HG03066 (cell line): ENCODE data around the gene MYL5.
"Not testable (repeated sequence)": the region's sequence is repeated elsewhere in the genome, so short reads cannot be mapped to it uniquely, and the experiment has no call there.

ENCODE experiments used
- ATAC-seq: cut with Tn5 transposase; IDR thresholded peaks from one replicate; pipeline ENCODE4 v1.9.1; 2021; ENCODE audit warnings: low read depth; ENCODE audit not compliant: unreplicated experiment

The MYL5 gene

GRCh38 chr4:683982-684622 is 9.8 kb downstream of the MYL5 start:
- ATAC-seq: no peak

- ATAC-seq: no peak
Observed at GRCh38 chr4:684623-685327, 10.4 kb downstream of the MYL5 start.

- ATAC-seq: no peak
Observed at GRCh38 chr4:685679-686412, 11.5 kb downstream of the MYL5 start.

DNA sequence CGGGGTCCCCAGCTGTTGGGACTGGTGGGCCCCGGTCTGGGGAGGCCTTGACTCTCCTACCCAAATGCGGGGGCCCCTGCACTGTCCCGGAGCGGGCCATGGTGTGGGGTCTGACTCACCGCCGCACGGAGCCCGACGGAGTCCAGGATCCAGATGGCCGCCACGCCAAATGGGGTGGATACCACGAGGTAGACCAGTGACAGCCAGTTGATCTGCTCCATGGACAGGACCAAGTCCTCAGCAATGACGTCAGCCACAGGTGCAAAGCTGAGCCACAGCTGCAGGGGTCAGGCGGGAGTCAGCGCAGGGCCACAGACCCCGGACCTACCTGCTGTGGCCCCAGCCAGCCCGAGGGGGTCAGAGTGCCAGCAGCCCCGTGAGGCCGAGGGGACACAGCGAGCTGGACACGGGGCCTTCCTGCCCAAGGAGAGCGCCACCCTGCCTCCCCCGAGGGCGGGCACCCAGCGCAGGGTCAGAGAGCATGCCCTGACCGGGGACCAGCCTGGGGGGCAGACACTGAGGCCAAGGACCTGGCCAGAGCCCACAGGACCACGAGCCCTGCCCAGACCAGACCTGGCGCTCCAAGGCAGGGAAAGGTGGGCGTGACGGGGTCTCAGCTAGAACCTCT is 12.2 kb downstream of the MYL5 start:
- ATAC-seq: no peak

DNA sequence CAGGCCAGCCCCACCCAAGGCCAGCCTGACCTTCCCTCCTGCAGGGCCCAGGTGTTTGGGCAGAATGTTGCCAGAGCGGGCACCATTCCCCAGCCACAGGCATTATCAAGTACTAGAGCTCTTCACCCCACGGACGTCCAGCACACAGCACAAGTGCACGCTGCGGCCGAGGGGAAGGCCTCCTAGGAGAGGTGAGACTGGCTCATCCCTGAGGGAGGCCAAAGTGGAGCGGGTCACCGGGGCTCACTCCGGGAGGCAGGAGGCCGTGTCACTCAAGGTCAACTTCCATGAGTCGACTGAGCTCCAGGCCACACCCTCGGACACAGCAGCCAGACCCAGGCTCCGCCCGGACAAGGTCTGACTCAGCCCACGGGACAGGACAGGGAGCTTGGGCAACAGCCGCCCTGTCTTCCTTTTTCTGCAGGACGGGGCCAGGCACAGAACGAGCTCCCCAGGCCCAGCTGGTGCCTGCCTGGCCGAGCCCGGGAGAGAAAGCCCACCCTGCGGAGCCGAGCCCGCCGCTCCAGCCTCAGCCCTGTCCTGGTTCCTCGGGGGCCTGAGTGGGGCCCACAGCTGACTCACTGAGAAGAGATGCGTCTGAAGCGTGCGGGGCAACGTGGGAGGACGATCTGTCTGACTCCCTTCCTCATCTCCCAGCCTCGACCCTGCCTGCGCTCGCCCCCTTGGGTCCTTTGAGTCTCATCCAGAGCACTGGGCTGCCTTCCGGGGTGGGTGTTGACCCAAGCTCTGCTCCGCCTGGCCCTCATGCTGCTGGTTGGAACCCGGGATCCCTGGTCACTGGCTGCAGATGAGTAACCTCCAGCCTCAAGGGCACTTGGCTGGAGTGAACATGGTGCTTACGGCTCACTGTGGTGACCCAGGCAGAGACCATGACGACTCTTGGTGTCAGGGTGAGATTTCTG is 13.0 kb downstream of the MYL5 start:
- ATAC-seq: no peak

GRCh38 chr4:687971-688853 is 13.9 kb downstream of the MYL5 start:
- no peak for ATAC-seq

DNA sequence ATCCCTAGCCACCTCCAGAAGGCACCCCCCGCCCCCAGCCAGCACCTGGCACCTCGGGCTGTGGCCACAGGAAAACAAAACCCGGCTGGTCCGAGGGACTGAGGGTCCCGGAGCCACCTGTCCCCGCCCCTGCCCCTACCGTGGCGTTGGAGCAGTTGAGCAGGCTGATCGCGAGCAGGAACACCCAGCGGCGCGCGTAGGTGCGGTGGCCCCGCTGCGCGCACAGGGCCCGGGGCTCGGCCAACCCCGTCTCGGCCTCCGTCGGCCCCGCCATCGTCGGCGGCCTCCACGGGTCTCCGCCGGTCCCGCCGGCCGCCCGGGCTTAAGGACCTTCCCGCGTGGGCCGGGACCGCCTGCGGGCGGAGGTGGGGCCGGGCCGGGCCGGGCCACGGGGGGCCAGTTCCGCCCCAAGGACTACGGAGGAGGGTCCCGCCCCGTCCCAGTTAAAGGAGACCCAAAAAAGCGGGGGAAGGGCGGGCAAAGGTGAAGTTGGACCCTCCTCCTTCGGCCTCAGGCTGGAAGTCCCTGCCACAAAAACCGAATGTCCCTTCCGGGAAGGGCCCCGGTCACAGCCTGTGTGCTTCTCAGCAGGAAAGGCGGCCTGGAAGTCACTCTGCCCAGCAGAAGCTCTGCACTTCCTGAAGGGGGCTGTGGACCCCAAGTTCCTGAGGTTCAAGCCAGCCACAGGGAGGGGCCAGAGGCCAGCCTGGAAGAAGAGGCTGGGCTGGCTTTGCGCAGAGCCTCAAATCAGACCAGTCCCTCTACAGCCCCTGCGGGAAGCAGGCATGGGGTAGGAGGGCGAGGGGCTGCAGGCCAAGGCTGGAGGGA is 14.7 kb downstream of the MYL5 start, which contains the start of gene SLC49A3:
TSS of gene SLC49A3 (minus strand) at position 298 of the 828 bp plus-strand sequence. CDS start at position 274, 24 bp downstream.
- ATAC-seq: no peak

DNA sequence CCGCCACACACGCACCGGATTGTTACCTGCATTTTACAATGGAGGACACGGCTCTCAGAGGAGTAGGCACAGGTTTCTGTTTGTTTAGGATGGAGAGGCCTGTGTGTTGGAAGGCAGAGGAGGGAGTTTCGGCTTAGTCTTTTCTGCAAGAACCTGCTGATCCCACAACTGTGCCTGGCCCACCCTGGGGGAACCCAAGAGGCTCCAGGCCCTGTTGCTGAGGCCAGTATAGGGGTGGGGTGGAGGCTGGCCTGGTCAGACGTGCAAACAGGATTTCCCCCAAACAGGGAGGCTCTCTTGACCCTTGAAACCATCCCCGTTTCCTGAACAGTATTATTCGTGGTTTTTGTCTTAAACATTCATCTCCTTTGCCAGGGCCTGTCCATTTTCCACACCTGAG is 15.4 kb downstream of the MYL5 start:
- ATAC-seq: no peak

GRCh38 chr4:692771-693554 is 18.6 kb downstream of the MYL5 start:
- no peak for ATAC-seq

DNA sequence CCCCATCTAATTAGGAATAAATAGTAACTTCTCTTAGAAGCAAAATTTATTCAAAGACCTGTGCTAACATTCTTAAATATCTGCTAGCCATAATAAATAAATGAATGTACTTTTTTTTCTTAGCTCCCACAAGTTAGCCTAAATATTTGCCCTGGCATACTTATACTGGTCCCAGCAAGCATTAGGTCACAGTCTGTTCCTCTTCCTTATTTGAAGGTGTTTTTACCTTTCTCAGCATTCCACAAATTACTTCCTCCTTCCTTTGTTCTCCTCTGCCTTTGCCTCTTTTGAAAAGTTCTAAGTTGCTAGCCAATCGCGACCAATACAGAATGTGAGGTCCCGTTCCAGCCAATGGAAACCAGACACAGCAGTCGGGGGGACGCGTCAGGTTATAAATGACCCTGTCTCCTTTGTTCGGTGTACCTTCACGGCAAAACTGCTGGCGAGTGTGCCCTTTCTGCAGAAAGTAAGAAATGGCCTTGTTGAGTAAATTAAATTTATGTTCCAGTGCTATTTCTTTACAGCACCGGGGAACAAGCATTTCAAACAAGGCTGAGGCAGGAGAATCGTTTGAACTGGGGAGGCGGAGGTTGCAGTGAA is 20.1 kb downstream of the MYL5 start:
- ATAC-seq: not testable (repeated sequence)

DNA sequence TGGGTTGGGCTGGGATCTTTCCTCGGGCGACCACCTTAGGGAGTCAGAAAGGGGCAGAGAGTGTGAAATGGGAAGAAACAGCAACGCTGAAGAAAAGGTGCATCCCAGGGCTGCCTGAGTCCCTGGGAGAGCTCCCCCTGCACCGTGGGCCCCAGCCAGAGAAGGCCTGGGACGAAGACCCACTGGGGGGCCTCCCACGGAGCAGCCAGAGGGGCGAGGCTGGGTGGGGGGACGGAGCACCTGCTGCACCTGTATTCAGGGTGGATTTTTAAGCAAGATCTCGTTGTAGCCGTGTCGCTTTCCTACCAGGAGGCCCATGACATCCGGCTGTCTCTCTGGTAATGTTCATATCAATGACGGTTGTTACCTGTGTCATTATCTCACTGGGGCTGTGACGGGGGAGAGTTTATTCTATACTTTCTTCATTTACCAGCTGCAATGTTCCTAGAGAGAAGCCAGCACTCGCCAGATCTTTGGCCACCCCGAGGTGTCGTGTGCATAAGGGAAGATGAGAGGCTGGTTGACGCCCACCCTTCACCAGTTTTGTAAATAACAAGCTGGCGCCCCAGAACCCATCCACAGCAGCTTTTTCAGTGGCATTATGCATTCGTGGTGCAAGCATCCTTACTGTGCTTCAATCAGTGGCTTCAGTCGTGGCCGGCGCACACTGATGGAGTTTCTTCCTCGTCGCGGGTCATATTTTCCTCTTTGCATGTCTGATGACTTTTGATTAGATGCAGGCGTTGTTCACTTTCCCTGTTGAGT is 25.7 kb downstream of the MYL5 start:
- no peak for ATAC-seq

- ATAC-seq: no peak
Observed at GRCh38 chr4:700587-701264, 26.4 kb downstream of the MYL5 start.

DNA sequence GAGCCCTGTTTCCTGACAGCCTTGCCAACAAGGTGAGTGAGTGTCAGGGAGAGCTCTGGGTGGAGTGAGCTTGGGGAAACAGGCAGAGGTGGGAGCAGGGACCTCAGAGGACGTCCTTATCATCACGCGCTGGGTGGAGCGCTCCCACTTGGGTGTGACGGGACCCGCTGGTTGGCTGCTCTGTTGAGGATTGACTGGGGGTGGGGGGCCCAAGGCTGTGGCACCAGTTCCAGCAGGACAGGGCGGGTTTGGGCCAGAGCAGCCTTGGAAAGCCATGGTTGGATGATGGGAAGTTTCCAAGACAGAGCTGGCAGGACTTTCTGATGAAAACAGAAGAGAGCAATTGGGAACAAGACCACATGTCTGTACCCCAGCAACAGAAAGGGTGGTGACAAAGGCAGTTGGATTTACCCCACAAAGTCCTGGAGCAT is 28.3 kb downstream of the MYL5 start:
- ATAC-seq: no peak

DNA sequence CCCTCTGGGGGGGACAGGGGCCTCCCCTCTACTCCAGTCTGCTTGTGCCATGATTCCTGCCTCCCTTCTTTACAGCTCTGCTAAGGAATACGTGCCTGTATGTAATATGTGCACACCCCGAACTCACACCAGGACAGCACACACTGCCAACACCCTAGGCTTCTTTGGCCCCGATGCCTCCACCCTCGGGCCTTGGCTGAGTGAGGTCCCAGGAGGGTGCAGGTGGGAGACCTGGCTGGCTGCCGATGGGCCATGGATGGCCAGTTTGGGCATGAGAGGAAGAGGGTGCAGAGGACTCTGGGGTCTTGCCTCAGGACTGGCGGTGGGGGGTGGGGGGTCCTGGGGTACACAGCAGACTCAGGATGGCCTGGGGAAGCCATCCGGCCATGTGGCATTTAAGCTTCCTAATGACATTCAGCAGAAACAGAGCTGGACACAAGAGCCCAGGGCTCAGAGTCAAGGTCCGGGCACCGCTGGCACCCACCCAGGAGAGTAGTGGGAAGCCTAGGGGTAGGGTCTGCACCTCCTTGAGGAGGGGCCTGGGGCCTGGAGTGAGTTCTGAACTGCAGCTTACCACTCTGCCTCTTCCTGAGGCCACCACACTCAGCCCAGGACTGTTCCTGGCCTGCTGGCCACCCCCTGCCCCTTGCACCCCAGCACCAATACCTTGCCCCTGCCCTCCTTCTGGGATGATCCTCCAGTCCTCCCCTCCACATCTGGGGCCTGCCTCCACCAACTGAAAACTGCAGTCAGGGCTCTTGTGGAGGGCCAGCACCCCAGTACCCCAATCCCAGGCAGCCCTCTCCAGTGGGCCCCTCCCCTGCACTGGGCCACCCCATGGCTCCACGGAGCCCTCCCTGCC is 29.2 kb downstream of the MYL5 start:
- ATAC-seq: no peak
